PFSK-1 (cell line): Measurements from ENCODE around the gene HIP1.

Experiments used
- FOXP2 ChIP-seq: optimal IDR thresholded peaks from 2 replicates; pipeline ENCODE3; 2011; ENCODE audit warnings: borderline replicate concordance, control low read depth, inconsistent platforms; ENCODE audit not compliant: insufficient read depth; ENCODE audit errors: extremely low read length, extremely low read depth
- POLR2AphosphoS5 ChIP-seq: IDR thresholded peaks from 2 replicates; pipeline ENCODE4 v1.6.1; 2012; ENCODE audit warnings: low read depth, mild to moderate bottlenecking, control low read depth, low read length, moderate library complexity
- SIN3A ChIP-seq: IDR thresholded peaks from 2 replicates; pipeline ENCODE4 v1.6.1; 2012; ENCODE audit warnings: mild to moderate bottlenecking, low read length, moderate library complexity, borderline replicate concordance; ENCODE audit not compliant: insufficient read depth
- TAF1 ChIP-seq: IDR thresholded peaks from 2 replicates; pipeline ENCODE4 v1.6.1; 2012; ENCODE audit warnings: low read length, control low read depth, borderline replicate concordance; ENCODE audit not compliant: insufficient read depth
- TF ChIP-seq, protein P1 (sequence below), 2 experiments: IDR thresholded peaks; 2 replicates each; pipeline versions ENCODE4 v1.6.1 to v1.8.0; 2011 to 2012; ENCODE audit warnings: low read depth in 2 of 2, low read length in 2 of 2, control low read depth in 1 of 2, inconsistent platforms in 1 of 2, mild to moderate bottlenecking in 1 of 2, moderate library complexity in 1 of 2; ENCODE audit not compliant: insufficient read depth in 1 of 2

Gene HIP1

GRCh38 chr7:75631711-75632110 is 107.0 kb downstream of the HIP1 start:
- no peak for TF ChIP-seq FOXP2
- TF ChIP-seq SIN3A = no peak
- TF ChIP-seq, protein P1, sequence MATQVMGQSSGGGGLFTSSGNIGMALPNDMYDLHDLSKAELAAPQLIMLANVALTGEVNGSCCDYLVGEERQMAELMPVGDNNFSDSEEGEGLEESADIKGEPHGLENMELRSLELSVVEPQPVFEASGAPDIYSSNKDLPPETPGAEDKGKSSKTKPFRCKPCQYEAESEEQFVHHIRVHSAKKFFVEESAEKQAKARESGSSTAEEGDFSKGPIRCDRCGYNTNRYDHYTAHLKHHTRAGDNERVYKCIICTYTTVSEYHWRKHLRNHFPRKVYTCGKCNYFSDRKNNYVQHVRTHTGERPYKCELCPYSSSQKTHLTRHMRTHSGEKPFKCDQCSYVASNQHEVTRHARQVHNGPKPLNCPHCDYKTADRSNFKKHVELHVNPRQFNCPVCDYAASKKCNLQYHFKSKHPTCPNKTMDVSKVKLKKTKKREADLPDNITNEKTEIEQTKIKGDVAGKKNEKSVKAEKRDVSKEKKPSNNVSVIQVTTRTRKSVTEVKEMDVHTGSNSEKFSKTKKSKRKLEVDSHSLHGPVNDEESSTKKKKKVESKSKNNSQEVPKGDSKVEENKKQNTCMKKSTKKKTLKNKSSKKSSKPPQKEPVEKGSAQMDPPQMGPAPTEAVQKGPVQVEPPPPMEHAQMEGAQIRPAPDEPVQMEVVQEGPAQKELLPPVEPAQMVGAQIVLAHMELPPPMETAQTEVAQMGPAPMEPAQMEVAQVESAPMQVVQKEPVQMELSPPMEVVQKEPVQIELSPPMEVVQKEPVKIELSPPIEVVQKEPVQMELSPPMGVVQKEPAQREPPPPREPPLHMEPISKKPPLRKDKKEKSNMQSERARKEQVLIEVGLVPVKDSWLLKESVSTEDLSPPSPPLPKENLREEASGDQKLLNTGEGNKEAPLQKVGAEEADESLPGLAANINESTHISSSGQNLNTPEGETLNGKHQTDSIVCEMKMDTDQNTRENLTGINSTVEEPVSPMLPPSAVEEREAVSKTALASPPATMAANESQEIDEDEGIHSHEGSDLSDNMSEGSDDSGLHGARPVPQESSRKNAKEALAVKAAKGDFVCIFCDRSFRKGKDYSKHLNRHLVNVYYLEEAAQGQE (IDR thresholded peaks at IDR 0.05; ENCODE audit: insufficient read depth in 1 of 2, low read depth in 2 of 2, low read length in 2 of 2) = no peak
- no peak for TF ChIP-seq POLR2AphosphoS5
- no peak for TF ChIP-seq TAF1

GRCh38 chr7:75630549-75630948 is 108.2 kb downstream of the HIP1 start:
- no peak for TF ChIP-seq TAF1
- TF ChIP-seq, protein P1 (IDR thresholded peaks at IDR 0.05; ENCODE audit: insufficient read depth in 1 of 2, low read depth in 2 of 2, low read length in 2 of 2) = no peak
- TF ChIP-seq FOXP2 = no peak
- TF ChIP-seq SIN3A = no peak
- no peak for TF ChIP-seq POLR2AphosphoS5

DNA sequence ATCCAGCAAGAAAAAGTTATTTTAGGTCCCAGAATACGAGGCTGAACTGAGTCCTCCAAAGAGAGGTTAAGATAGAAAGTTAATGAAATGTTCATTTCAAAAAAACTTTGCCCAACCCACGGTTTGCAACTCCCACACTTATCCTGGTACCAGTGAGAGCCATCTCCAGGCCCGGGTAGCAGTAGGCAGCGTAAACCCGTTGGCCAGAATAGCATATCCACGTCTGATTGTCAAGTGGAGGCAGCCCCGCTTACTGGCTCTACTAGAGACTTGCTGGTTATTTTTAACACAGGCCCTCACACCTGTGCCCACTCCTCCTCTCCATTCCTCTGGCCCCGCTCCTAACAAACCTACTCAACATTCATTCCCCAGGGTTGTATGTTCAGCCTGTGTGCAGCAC is 109.7 kb downstream of the HIP1 start:
- TF ChIP-seq, protein P1 (IDR thresholded peaks at IDR 0.05; ENCODE audit: insufficient read depth in 1 of 2, low read depth in 2 of 2, low read length in 2 of 2) = no peak
- TF ChIP-seq POLR2AphosphoS5 (no peak), FOXP2 (no peak), TAF1 (no peak), SIN3A (no peak)

DNA sequence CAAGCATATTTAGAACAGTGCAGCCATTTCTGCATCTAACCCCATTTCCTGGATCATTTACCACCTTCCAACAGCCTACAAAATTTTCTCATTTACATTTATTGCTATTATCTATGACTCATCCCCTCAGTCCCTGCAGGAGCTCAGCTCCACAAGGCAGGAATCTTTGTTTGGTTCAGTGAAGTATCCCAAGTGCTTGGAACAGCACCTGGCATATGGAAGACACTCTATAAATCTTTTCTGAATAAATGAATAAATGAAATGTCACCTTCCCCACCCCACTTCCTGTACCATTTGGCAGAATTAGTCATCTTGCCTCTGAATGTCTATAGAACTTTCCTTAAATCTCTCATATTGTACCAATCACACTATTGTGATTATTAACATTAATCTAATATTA is 110.7 kb downstream of the HIP1 start:
- TF ChIP-seq SIN3A (no peak), FOXP2 (no peak), POLR2AphosphoS5 (no peak), TAF1 (no peak)

DNA sequence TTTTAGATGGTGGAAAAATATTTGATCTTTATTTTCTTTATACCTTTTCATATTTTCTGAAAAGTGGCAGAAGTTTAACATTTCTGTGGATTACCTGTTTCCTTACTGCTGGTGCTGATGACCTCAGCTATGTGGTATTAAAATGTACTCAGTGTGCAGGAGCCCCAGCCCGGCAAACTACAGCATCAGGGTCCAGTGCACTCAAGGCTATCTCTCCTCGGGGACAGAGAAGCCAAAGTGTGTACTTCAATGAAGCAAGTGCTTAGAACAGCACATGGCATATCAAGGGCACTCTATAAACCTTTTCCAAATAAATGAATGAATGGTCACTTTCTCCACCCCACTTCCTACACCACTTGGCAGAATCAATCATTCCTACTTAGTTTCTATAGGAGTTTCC is 111.8 kb downstream of the HIP1 start:
- TF ChIP-seq FOXP2 = no peak
- TF ChIP-seq POLR2AphosphoS5 = no peak
- no peak for TF ChIP-seq SIN3A
- TF ChIP-seq TAF1 = no peak
- TF ChIP-seq, protein P1 (IDR thresholded peaks at IDR 0.05; ENCODE audit: insufficient read depth in 1 of 2, low read depth in 2 of 2, low read length in 2 of 2) = no peak
